ENCODE data around the gene LGALS3BP.

DNA sequence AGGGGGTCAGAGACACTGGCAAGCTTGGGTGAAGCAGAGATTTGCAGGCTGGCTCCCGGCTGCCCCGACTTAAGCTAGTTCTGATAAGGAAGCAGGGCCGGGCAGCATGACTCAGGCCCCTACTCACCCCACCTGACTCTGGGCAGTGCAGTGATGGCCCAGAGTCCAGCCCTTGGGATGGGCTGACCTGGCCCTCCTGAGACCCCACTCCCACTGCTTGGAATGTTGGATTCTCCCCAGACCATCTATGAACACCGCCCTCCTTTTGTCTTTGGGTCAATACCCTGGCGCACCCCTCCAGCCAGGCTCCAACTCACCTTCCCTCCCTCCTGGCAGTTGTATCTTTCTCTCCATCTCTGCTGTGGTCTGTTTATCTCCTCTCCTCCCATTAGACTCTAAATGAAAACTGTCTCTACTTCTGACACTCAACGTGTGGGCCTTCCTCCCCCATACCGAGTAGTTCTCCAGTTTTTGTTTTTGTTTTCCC lies 21.0 kb downstream of the LGALS3BP start:
- TF ChIP-seq, protein P1, sequence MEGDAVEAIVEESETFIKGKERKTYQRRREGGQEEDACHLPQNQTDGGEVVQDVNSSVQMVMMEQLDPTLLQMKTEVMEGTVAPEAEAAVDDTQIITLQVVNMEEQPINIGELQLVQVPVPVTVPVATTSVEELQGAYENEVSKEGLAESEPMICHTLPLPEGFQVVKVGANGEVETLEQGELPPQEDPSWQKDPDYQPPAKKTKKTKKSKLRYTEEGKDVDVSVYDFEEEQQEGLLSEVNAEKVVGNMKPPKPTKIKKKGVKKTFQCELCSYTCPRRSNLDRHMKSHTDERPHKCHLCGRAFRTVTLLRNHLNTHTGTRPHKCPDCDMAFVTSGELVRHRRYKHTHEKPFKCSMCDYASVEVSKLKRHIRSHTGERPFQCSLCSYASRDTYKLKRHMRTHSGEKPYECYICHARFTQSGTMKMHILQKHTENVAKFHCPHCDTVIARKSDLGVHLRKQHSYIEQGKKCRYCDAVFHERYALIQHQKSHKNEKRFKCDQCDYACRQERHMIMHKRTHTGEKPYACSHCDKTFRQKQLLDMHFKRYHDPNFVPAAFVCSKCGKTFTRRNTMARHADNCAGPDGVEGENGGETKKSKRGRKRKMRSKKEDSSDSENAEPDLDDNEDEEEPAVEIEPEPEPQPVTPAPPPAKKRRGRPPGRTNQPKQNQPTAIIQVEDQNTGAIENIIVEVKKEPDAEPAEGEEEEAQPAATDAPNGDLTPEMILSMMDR (IDR thresholded peaks at IDR 0.05) = no peak
- no peak for TF ChIP-seq POLR2A (IDR thresholded peaks at IDR 0.05)
